IMR-90 (cell line): ENCODE data around the gene CYSLTR2. TPM values are rescaled to one million over a fixed set of nuclear protein-coding genes. Genes with fewer than 3 reads are reported as not detected.

ENCODE experiments used
- ATAC-seq: fragments of 200-7000 bp; cut with Tn5 transposase; 2 replicates; pipeline ENCODE4 v1.9.1; 2020; ENCODE audit warnings: low read depth, mild to moderate bottlenecking, moderate library complexity
- BruUV-seq: library from RNA; stranded (reverse); fragments of 400-500 nt; replicated peaks from 2 replicates; lab custom pipeline; 2021; lab: Mats Ljungman, UMichigan
- CTCF ChIA-PET: fragments of 300-600 bp; formaldehyde crosslinking; extraction: SDS; loops from one replicate; lab custom pipeline; 2021; ENCODE audit warnings: antibody characterized with exemption; lab: Yijun Ruan, JAX
- POLR2A ChIA-PET: fragments of 300-600 bp; sonication (Branson Sonifier 250); formaldehyde crosslinking; loops from one replicate; lab custom pipeline; 2022; ENCODE audit warnings: antibody characterized with exemption; ENCODE audit not compliant: unreplicated experiment; lab: Charles Lee
- DNase-seq: peaks from one replicate; pipeline ENCODE4 v3.0.0; 2013
- H2AFZ ChIP-seq: replicated peaks from 2 replicates; pipeline ENCODE3; 2013; ENCODE audit warnings: low read length, mild to moderate bottlenecking; ENCODE audit not compliant: poor library complexity
- H2AK5ac ChIP-seq: 2 replicates; pipeline ENCODE4 v1.6.1; 2013; ENCODE audit warnings: low read depth, low read length, inconsistent platforms
- H2AK9ac ChIP-seq: replicated peaks from 2 replicates; pipeline ENCODE3; 2013; ENCODE audit warnings: mild to moderate bottlenecking, low read depth, low read length, moderate library complexity; ENCODE audit not compliant: poor library complexity
- H2BK120ac ChIP-seq: 2 replicates; pipeline ENCODE4 v1.6.1; 2013; ENCODE audit warnings: low read depth, low read length, inconsistent platforms
- H2BK15ac ChIP-seq: 3 replicates; pipeline ENCODE4 v1.6.1; 2013; ENCODE audit warnings: low read depth, low read length, inconsistent platforms
- H2BK20ac ChIP-seq: 2 replicates; pipeline ENCODE4 v1.6.1; 2013; ENCODE audit warnings: low read depth, mild to moderate bottlenecking, inconsistent platforms, low read length, moderate library complexity
- H2BK5ac ChIP-seq: 2 replicates; pipeline ENCODE4 v1.6.1; 2013; ENCODE audit warnings: mild to moderate bottlenecking, low read depth, low read length, inconsistent platforms; ENCODE audit not compliant: poor library complexity, severe bottlenecking
- H3K14ac ChIP-seq: replicated peaks from 2 replicates; pipeline ENCODE4 v1.6.1; 2013; ENCODE audit warnings: low read depth, low read length, inconsistent platforms
- H3K18ac ChIP-seq: 2 replicates; pipeline ENCODE4 v1.6.1; 2013; ENCODE audit warnings: low read depth, low read length, control low read depth
- H3K23ac ChIP-seq: 2 replicates; pipeline ENCODE4 v1.6.1; 2013; ENCODE audit warnings: low read depth, low read length, inconsistent platforms
- H3K27ac ChIP-seq: 2 replicates; pipeline ENCODE4 v1.5.1; 2013; ENCODE audit warnings: mild to moderate bottlenecking, control low read depth, low read length; ENCODE audit not compliant: insufficient read depth
- H3K27me3 ChIP-seq: 2 replicates; pipeline ENCODE4 v1.6.1; 2013; ENCODE audit warnings: low read length; ENCODE audit not compliant: control insufficient read depth, insufficient read depth
- H3K36me3 ChIP-seq: 2 replicates; pipeline ENCODE4 v1.6.1; 2013; ENCODE audit warnings: low read length, mixed read lengths; ENCODE audit not compliant: control insufficient read depth, insufficient read depth
- H3K4ac ChIP-seq: 2 replicates; pipeline ENCODE4 v1.6.1; 2013; ENCODE audit warnings: low read depth, low read length, inconsistent platforms
- H3K4me1 ChIP-seq: 2 replicates; pipeline ENCODE4 v1.6.1; 2013; ENCODE audit warnings: low read length, mixed read lengths; ENCODE audit not compliant: control insufficient read depth, insufficient read depth
- H3K4me2 ChIP-seq: 2 replicates; pipeline ENCODE4 v1.6.1; 2013; ENCODE audit warnings: low read depth, mild to moderate bottlenecking, control low read depth, low read length, moderate library complexity
- H3K4me3 ChIP-seq: 2 replicates; pipeline ENCODE4 v1.5.1; 2013; ENCODE audit warnings: low read depth, mild to moderate bottlenecking, control low read depth, low read length, moderate library complexity; ENCODE audit not compliant: insufficient read depth
- H3K56ac ChIP-seq: 2 replicates; pipeline ENCODE4 v1.6.1; 2013; ENCODE audit warnings: low read length, inconsistent platforms; ENCODE audit not compliant: insufficient read depth; ENCODE audit errors: extremely low read depth
- H3K79me1 ChIP-seq, 2 experiments: 2 replicates each; pipeline ENCODE4 v1.6.1; 2013; ENCODE audit warnings: low read length in 2 of 2, inconsistent platforms in 1 of 2, low read depth in 1 of 2
- H3K9ac ChIP-seq: 2 replicates; pipeline ENCODE4 v1.6.1; 2013; ENCODE audit warnings: low read depth, low read length, control low read depth
- H3K9me1 ChIP-seq: 2 replicates; pipeline ENCODE4 v1.6.1; 2013; ENCODE audit warnings: low read length, inconsistent platforms; ENCODE audit not compliant: insufficient read depth
- H3K9me3 ChIP-seq: 2 replicates; pipeline ENCODE4 v1.6.1; 2013; ENCODE audit warnings: low read length; ENCODE audit not compliant: control insufficient read depth, insufficient read depth
- H4K20me1 ChIP-seq: 2 replicates; pipeline ENCODE4 v1.6.1; 2013; ENCODE audit warnings: low read length, inconsistent platforms; ENCODE audit not compliant: insufficient read depth
- H4K5ac ChIP-seq: 2 replicates; pipeline ENCODE4 v1.6.1; 2013; ENCODE audit warnings: mild to moderate bottlenecking, low read depth, low read length, control low read depth
- H4K8ac ChIP-seq, 2 experiments: 2 replicates each; pipeline ENCODE4 v1.6.1; 2013; ENCODE audit warnings: low read depth in 2 of 2, low read length in 2 of 2, control low read depth in 1 of 2, inconsistent platforms in 1 of 2
- H4K91ac ChIP-seq: 2 replicates; pipeline ENCODE4 v1.6.1; 2013; ENCODE audit warnings: low read depth, low read length, inconsistent platforms; ENCODE audit not compliant: insufficient read depth
- CTCF ChIP-seq: conservative IDR thresholded peaks from 2 replicates; pipeline ENCODE4 v1.5.1; 2012; ENCODE audit warnings: mild to moderate bottlenecking, low read depth, low read length, improper control_type of control experiment
- FOS ChIP-seq: fragments of 150-350 bp; IDR thresholded peaks from 2 replicates; pipeline ENCODE4 v1.6.1; 2016; ENCODE audit warnings: low read depth, low read length
- NFE2L2 ChIP-seq: fragments of 150-350 bp; IDR thresholded peaks from 2 replicates; pipeline ENCODE4 v1.6.1; 2016; ENCODE audit warnings: low read depth, mild to moderate bottlenecking, low read length
- POLR2A ChIP-seq: IDR thresholded peaks from 2 replicates; pipeline ENCODE4 v1.6.1; 2012; ENCODE audit warnings: mild to moderate bottlenecking, low read depth, low read length
- RCOR1 ChIP-seq: IDR thresholded peaks from 2 replicates; pipeline ENCODE4 v1.6.1; 2012; ENCODE audit warnings: mild to moderate bottlenecking, low read length, improper control_type of control experiment; ENCODE audit not compliant: insufficient replicate concordance
- USF2 ChIP-seq: fragments of 150-350 bp; IDR thresholded peaks from 2 replicates; pipeline ENCODE4 v1.6.1; 2017; ENCODE audit warnings: mild to moderate bottlenecking, antibody characterized with exemption, low read length, low read depth
- WGBS, 2 experiments: methylation state at CpG; one replicate each; pipeline versions ENCODE4 v1.1.5 to v1.1.7; 2013; ENCODE audit warnings: missing lambda C conversion rate in 2 of 2; ENCODE audit not compliant: insufficient read length in 1 of 2; ENCODE audit errors: extremely low coverage in 2 of 2; 5-methylcytosine and 5-hydroxymethylcytosine counted together
- dilution Hi-C: fragments of 300-500 bp; cut with HindIII; formaldehyde crosslinking; loops from one replicate; pipeline ENCODE4 v1.14.3; 2018; ENCODE audit warnings: low sequenced_read_pairs; ENCODE audit not compliant: unreplicated experiment
- in situ Hi-C: fragments of 300-500 bp; cut with MboI; formaldehyde crosslinking; loops from 3 replicates; pipeline ENCODE4 v1.14.3; 2019; ENCODE audit warnings: low sequenced_read_pairs, inconsistent platforms, mixed read lengths
- intact Hi-C: fragments of 100-400 bp; cut with micrococcal nuclease; formaldehyde crosslinking; loops from 2 replicates; pipeline ENCODE4 v1.10.0; 2022
- polyA plus RNA-seq, 3 experiments: library from polyadenylated mRNA; depleted of rRNA; stranded (reverse); fragments of >200 nt; gene quantifications; 2 replicates each; pipeline ENCODE4 v1.2.3, GENCODE V29; 2012; ENCODE audit warnings: low replicate concordance in 1 of 3
- total RNA-seq: library from RNA; depleted of rRNA; stranded (reverse); fragments of >200 nt; gene quantifications from 2 replicates; pipeline ENCODE4 v1.2.3, GENCODE V29; 2012

CYSLTR2 gene
- total and polyA plus RNA-seq, 2 of the 4 experiments (the other 2 are of a cell fraction) = not detected

- Histone ChIP-seq H3K4ac (no peak overlapping the region), H3K23ac (no peak overlapping the region), H2BK5ac (no peak overlapping the region), H3K9me3 (peaks cover 4% of the 10 kb centered on the region), H2BK20ac (no peak overlapping the region), H3K4me3 (no peak overlapping the region), H3K4me2 (no peak overlapping the region), H3K9me1 (no peaks in the 10 kb centered on the region), H4K5ac (no peak overlapping the region), H4K20me1 (no peaks in the 10 kb centered on the region), H3K56ac (no peak overlapping the region), H2AK5ac (no peak overlapping the region), H3K4me1 (no peaks in the 10 kb centered on the region; the same call in 1 of the 2 replicates), H3K27ac (no peak overlapping the region), H2AK9ac (no peak overlapping the region), H3K9ac (no peak overlapping the region), H2BK120ac (no peak overlapping the region), H4K91ac (no peak overlapping the region), H2BK15ac (no peak overlapping the region), H4K8ac (no peak overlapping the region), H3K18ac (no peak overlapping the region), H3K14ac (no peak overlapping the region), H3K27me3 (peaks cover 4% of the 10 kb centered on the region), H2AFZ (no peak overlapping the region), H3K79me1 (no peaks in the 10 kb centered on the region), H3K36me3 (no peaks in the 10 kb centered on the region)
- no peak for ATAC-seq
- dilution Hi-C loops (no loop called here), in situ Hi-C loops (no loop called here), intact Hi-C loops (no loop called here)
- no peak for TF ChIP-seq FOS
- no peak for TF ChIP-seq RCOR1
- no peak for TF ChIP-seq POLR2A
- no peak for TF ChIP-seq USF2
- TF ChIP-seq CTCF = no peak
- no peak for TF ChIP-seq NFE2L2
- no peak for DNase-seq
- whole genome bisulfite sequencing, 2 experiments = no CpG with 5 or more reads among the region's 3 CpGs
- POLR2A ChIA-PET = no interaction called here
- BruUV-seq = no TSS peak
- CTCF ChIA-PET = no interaction called here
Observed at GRCh38 chr13:48621056-48621455, 32.7 kb upstream of the CYSLTR2 start.
